GM18526 (cell line): ENCODE results near the gene IFT74.

Experiments
- POLR2A ChIP-seq: IDR thresholded peaks from 3 replicates; pipeline ENCODE4 v1.6.1; 2011; ENCODE audit not compliant: insufficient read length; ENCODE audit errors: extremely low read depth

IFT74 gene

GRCh38 chr9:27033815-27034403 lies 77.7 kb downstream of the IFT74 start:
- no peak for TF ChIP-seq POLR2A

GRCh38 chr9:27037499-27037898 lies 81.3 kb downstream of the IFT74 start:
- TF ChIP-seq POLR2A: no peak

GRCh38 chr9:27041746-27042145 lies 85.5 kb downstream of the IFT74 start:
- TF ChIP-seq POLR2A: no peak

- TF ChIP-seq POLR2A: no peak
Measured at GRCh38 chr9:27042476-27042875, 86.3 kb downstream of the IFT74 start.

- TF ChIP-seq POLR2A: no peak
Measured at GRCh38 chr9:27043176-27043575, 87.0 kb downstream of the IFT74 start.

GRCh38 chr9:27047136-27047535 lies 90.9 kb downstream of the IFT74 start:
- no peak for TF ChIP-seq POLR2A

- no peak for TF ChIP-seq POLR2A
Measured at GRCh38 chr9:27053369-27054022, 97.3 kb downstream of the IFT74 start.

GRCh38 chr9:27054125-27054524 lies 97.9 kb downstream of the IFT74 start:
- no peak for TF ChIP-seq POLR2A

GRCh38 chr9:27054841-27055240 lies 98.6 kb downstream of the IFT74 start:
- no peak for TF ChIP-seq POLR2A

GRCh38 chr9:27059412-27059811 lies 103.2 kb downstream of the IFT74 start:
- no peak for TF ChIP-seq POLR2A

- TF ChIP-seq POLR2A: no peak
Measured at GRCh38 chr9:27059907-27060306, 103.7 kb downstream of the IFT74 start.

- TF ChIP-seq POLR2A: no peak
Measured at GRCh38 chr9:27065288-27065687, 109.1 kb downstream of the IFT74 start.

- no peak for TF ChIP-seq POLR2A
Measured at GRCh38 chr9:27073841-27074728, 117.9 kb downstream of the IFT74 start.

GRCh38 chr9:27078685-27079084 lies 122.5 kb downstream of the IFT74 start:
- TF ChIP-seq POLR2A: no peak

- TF ChIP-seq POLR2A: no peak
Measured at GRCh38 chr9:27085456-27085855, 129.2 kb downstream of the IFT74 start.
